ENCODE data around the gene TMEM30B.
A peak's percentile ranks its signal among the peaks of the same experiment; 100 is the strongest.

Gene TMEM30B

GRCh38 chr14:61262082-61262481, 19.1 kb downstream of the TMEM30B start:
- Histone ChIP-seq H3K4me3 (ENCODE audit: control insufficient read depth in 1 of 7, extremely low read depth in 1 of 7, insufficient read depth in 4 of 7, low read depth in 2 of 7, low read length in 6 of 7) (no peak overlapping the region), H3K9me3 (ENCODE audit: control extremely low read depth in 1 of 5, control insufficient read depth in 4 of 5, insufficient read depth in 2 of 5, low read depth in 1 of 5, low read length in 4 of 5) (no peaks in the 10 kb centered on the region), H3K36me3 (ENCODE audit: control insufficient read depth in 4 of 4, insufficient read depth in 4 of 4, low read length in 3 of 4) (no peaks in the 10 kb centered on the region), H3K27me3 (replicated peaks in 2 of 5; ENCODE audit: control insufficient read depth in 4 of 5, insufficient read depth in 5 of 5, low read length in 4 of 5) (peaks cover 0 to 23% (median 8%) of the 10 kb centered on the region in 5 experiments), H3K4me1 (ENCODE audit: control extremely low read depth in 1 of 4, control insufficient read depth in 4 of 4, insufficient read depth in 4 of 4, low read length in 3 of 4) (no peaks in the 10 kb centered on the region), H3K27ac (ENCODE audit: insufficient read depth in 1 of 2, low read depth in 1 of 2, low read length in 2 of 2, poor library complexity in 1 of 2, severe bottlenecking in 2 of 2) (no peak overlapping the region)
- ChIA-PET CTCF (interaction anchor here (0.6 to 1.5 kb wide), 4 partner anchors 9 to 1206 kb away, joined by 3 to 6 read pairs (median 4); no protein-coding TSS in a partner anchor), POLR2A (no interaction called here)
- WGBS (ENCODE audit: insufficient coverage) = no CpG with 5 or more reads among the region's 4 CpGs
- DNase-seq = no peak

- no peaks in the 10 kb centered on the region for H3K9me3 ChIP-seq (ENCODE audit: control extremely low read depth in 1 of 5, control insufficient read depth in 4 of 5, insufficient read depth in 2 of 5, low read depth in 1 of 5, low read length in 4 of 5)
- ChIA-PET CTCF (interaction anchor here (0.6 to 1.5 kb wide), 3 partner anchors 10 to 1205 kb away, joined by 3 to 6 read pairs (median 3); no protein-coding TSS in a partner anchor), POLR2A (no interaction called here)
- no peaks in the 10 kb centered on the region for H3K36me3 ChIP-seq (ENCODE audit: control insufficient read depth in 4 of 4, insufficient read depth in 4 of 4, low read length in 3 of 4)
- H3K4me1 ChIP-seq (ENCODE audit: control extremely low read depth in 1 of 4, control insufficient read depth in 4 of 4, insufficient read depth in 4 of 4, low read length in 3 of 4) = no peaks in the 10 kb centered on the region
- DNase-seq = peak in 2 of 3 donors; percentile 21 to 39
- peaks cover 0 to 19% (median 8%) of the 10 kb centered on the region in 5 experiments for H3K27me3 ChIP-seq (replicated peaks in 2 of 5; ENCODE audit: control insufficient read depth in 4 of 5, insufficient read depth in 5 of 5, low read length in 4 of 5)
- H3K4me3 ChIP-seq (ENCODE audit: control insufficient read depth in 1 of 7, extremely low read depth in 1 of 7, insufficient read depth in 4 of 7, low read depth in 2 of 7, low read length in 6 of 7) = no peak overlapping the region
- 92% methylated on average over 4 of the region's 8 CpGs for WGBS (ENCODE audit: insufficient coverage)
- H3K27ac ChIP-seq (ENCODE audit: insufficient read depth in 1 of 2, low read depth in 1 of 2, low read length in 2 of 2, poor library complexity in 1 of 2, severe bottlenecking in 2 of 2) = no peak overlapping the region
Measured at GRCh38 chr14:61260939-61261776, 20.0 kb downstream of the TMEM30B start.

GRCh38 chr14:61258985-61259384, 22.2 kb downstream of the TMEM30B start:
- H3K27ac ChIP-seq (ENCODE audit: insufficient read depth in 1 of 2, low read depth in 1 of 2, low read length in 2 of 2, poor library complexity in 1 of 2, severe bottlenecking in 2 of 2) = no peak overlapping the region
- H3K27me3 ChIP-seq (replicated peaks in 2 of 5; ENCODE audit: control insufficient read depth in 4 of 5, insufficient read depth in 5 of 5, low read length in 4 of 5) = peaks cover 0 to 3% (median 2%) of the 10 kb centered on the region in 5 experiments
- H3K36me3 ChIP-seq (ENCODE audit: control insufficient read depth in 4 of 4, insufficient read depth in 4 of 4, low read length in 3 of 4) = no peaks in the 10 kb centered on the region
- no peak overlapping the region for H3K4me3 ChIP-seq (ENCODE audit: control insufficient read depth in 1 of 7, extremely low read depth in 1 of 7, insufficient read depth in 4 of 7, low read depth in 2 of 7, low read length in 6 of 7)
- WGBS (ENCODE audit: insufficient coverage) = 80% methylated on average over 1 of the region's 4 CpGs
- no peak for DNase-seq
- peaks cover 0 to 4% (median under 1%) of the 10 kb centered on the region in 4 experiments for H3K4me1 ChIP-seq (ENCODE audit: control extremely low read depth in 1 of 4, control insufficient read depth in 4 of 4, insufficient read depth in 4 of 4, low read length in 3 of 4)
- ChIA-PET CTCF (interaction anchor here (0.7 kb wide), 1 partner anchor 9 kb away, joined by 3 read pairs; no protein-coding TSS in a partner anchor), POLR2A (no interaction called here)
- H3K9me3 ChIP-seq (ENCODE audit: control extremely low read depth in 1 of 5, control insufficient read depth in 4 of 5, insufficient read depth in 2 of 5, low read depth in 1 of 5, low read length in 4 of 5) = no peaks in the 10 kb centered on the region

GRCh38 chr14:61257469-61258057, 23.6 kb downstream of the TMEM30B start:
- H3K4me1 ChIP-seq (ENCODE audit: control extremely low read depth in 1 of 4, control insufficient read depth in 4 of 4, insufficient read depth in 4 of 4, low read length in 3 of 4) = peaks cover 3 to 15% (median 10%) of the 10 kb centered on the region in 4 experiments
- no peaks in the 10 kb centered on the region for H3K36me3 ChIP-seq (ENCODE audit: control insufficient read depth in 4 of 4, insufficient read depth in 4 of 4, low read length in 3 of 4)
- DNase-seq = no peak
- H3K9me3 ChIP-seq (ENCODE audit: control extremely low read depth in 1 of 5, control insufficient read depth in 4 of 5, insufficient read depth in 2 of 5, low read depth in 1 of 5, low read length in 4 of 5) = no peaks in the 10 kb centered on the region
- POLR2A ChIA-PET = no interaction called here
- CTCF ChIA-PET = interaction anchor here (0.6 to 1.3 kb wide), 4 partner anchors 8 to 631 kb away, joined by 3 read pairs; no protein-coding TSS in a partner anchor
- whole genome bisulfite sequencing (ENCODE audit: insufficient coverage) = 100% methylated on average over 1 of the region's 5 CpGs
- H3K27me3 ChIP-seq (replicated peaks in 2 of 5; ENCODE audit: control insufficient read depth in 4 of 5, insufficient read depth in 5 of 5, low read length in 4 of 5) = peaks cover 0 to 3% (median 0%) of the 10 kb centered on the region in 5 experiments
- no peak overlapping the region for H3K27ac ChIP-seq (ENCODE audit: insufficient read depth in 1 of 2, low read depth in 1 of 2, low read length in 2 of 2, poor library complexity in 1 of 2, severe bottlenecking in 2 of 2)
- H3K4me3 ChIP-seq (ENCODE audit: control insufficient read depth in 1 of 7, extremely low read depth in 1 of 7, insufficient read depth in 4 of 7, low read depth in 2 of 7, low read length in 6 of 7) = no peak overlapping the region

- Histone ChIP-seq H3K4me1 (ENCODE audit: control extremely low read depth in 1 of 4, control insufficient read depth in 4 of 4, insufficient read depth in 4 of 4, low read length in 3 of 4) (peaks cover 3 to 15% (median 10%) of the 10 kb centered on the region in 4 experiments), H3K36me3 (ENCODE audit: control insufficient read depth in 4 of 4, insufficient read depth in 4 of 4, low read length in 3 of 4) (no peaks in the 10 kb centered on the region), H3K27me3 (replicated peaks in 2 of 5; ENCODE audit: control insufficient read depth in 4 of 5, insufficient read depth in 5 of 5, low read length in 4 of 5) (peaks cover 0 to 3% (median 0%) of the 10 kb centered on the region in 5 experiments), H3K27ac (ENCODE audit: insufficient read depth in 1 of 2, low read depth in 1 of 2, low read length in 2 of 2, poor library complexity in 1 of 2, severe bottlenecking in 2 of 2) (no peak overlapping the region), H3K9me3 (ENCODE audit: control extremely low read depth in 1 of 5, control insufficient read depth in 4 of 5, insufficient read depth in 2 of 5, low read depth in 1 of 5, low read length in 4 of 5) (no peaks in the 10 kb centered on the region), H3K4me3 (ENCODE audit: control insufficient read depth in 1 of 7, extremely low read depth in 1 of 7, insufficient read depth in 4 of 7, low read depth in 2 of 7, low read length in 6 of 7) (no peak overlapping the region)
- ChIA-PET POLR2A (no interaction called here), CTCF (interaction anchor here (0.6 to 1.3 kb wide), 4 partner anchors 9 to 630 kb away, joined by 3 read pairs; no protein-coding TSS in a partner anchor)
- no peak for DNase-seq
- 94% methylated on average over 6 of the region's 6 CpGs for WGBS (ENCODE audit: insufficient coverage)
Measured at GRCh38 chr14:61256826-61257468, 24.2 kb downstream of the TMEM30B start.

GRCh38 chr14:61255968-61256367, 25.2 kb downstream of the TMEM30B start:
- WGBS (ENCODE audit: insufficient coverage) = 94% methylated on average over 5 of the region's 5 CpGs
- H3K27ac ChIP-seq (ENCODE audit: insufficient read depth in 1 of 2, low read depth in 1 of 2, low read length in 2 of 2, poor library complexity in 1 of 2, severe bottlenecking in 2 of 2) = no peak overlapping the region
- no peak for DNase-seq
- H3K4me1 ChIP-seq (ENCODE audit: control extremely low read depth in 1 of 4, control insufficient read depth in 4 of 4, insufficient read depth in 4 of 4, low read length in 3 of 4) = peaks cover 3 to 15% (median 10%) of the 10 kb centered on the region in 4 experiments
- no peaks in the 10 kb centered on the region for H3K36me3 ChIP-seq (ENCODE audit: control insufficient read depth in 4 of 4, insufficient read depth in 4 of 4, low read length in 3 of 4)
- ChIA-PET CTCF (no interaction called here), POLR2A (no interaction called here)
- H3K27me3 ChIP-seq (replicated peaks in 2 of 5; ENCODE audit: control insufficient read depth in 4 of 5, insufficient read depth in 5 of 5, low read length in 4 of 5) = peaks cover 0 to 3% (median 0%) of the 10 kb centered on the region in 5 experiments
- no peaks in the 10 kb centered on the region for H3K9me3 ChIP-seq (ENCODE audit: control extremely low read depth in 1 of 5, control insufficient read depth in 4 of 5, insufficient read depth in 2 of 5, low read depth in 1 of 5, low read length in 4 of 5)
- H3K4me3 ChIP-seq (ENCODE audit: control insufficient read depth in 1 of 7, extremely low read depth in 1 of 7, insufficient read depth in 4 of 7, low read depth in 2 of 7, low read length in 6 of 7) = no peak overlapping the region
